Natural killer cell (primary cell): ENCODE data around the gene DUSP3. TPM values are rescaled to one million over a fixed set of nuclear protein-coding genes. Genes with fewer than 3 reads are reported as not detected.

ENCODE experiments used
- ATAC-seq, 3 donors: fragments of 150-1000 bp in 2 of 3; fragments of 200-7000 bp in 1 of 3; cut with Tn5 transposase; 1 replicate in 1 of 3; 2 replicates in 2 of 3; pipeline ENCODE4 v1.10.0; 2021; ENCODE audit warnings: mild to moderate bottlenecking in 2 of 3, moderate library complexity in 2 of 3
- DNase-seq, 2 donors: peaks; one replicate each; pipeline versions ENCODE4 v3.0.0 to v3.0.0-alpha.2; 2013 to 2021; ENCODE audit warnings: mixed read lengths in 1 of 2
- H3K27ac ChIP-seq: one replicate; pipeline ENCODE4 v1.5.1; 2013; ENCODE audit warnings: mild to moderate bottlenecking, low read length
- H3K27me3 ChIP-seq: one replicate; pipeline ENCODE4 v1.6.1; 2013; ENCODE audit warnings: low read length; ENCODE audit not compliant: control insufficient read depth, insufficient read depth
- H3K36me3 ChIP-seq: one replicate; pipeline ENCODE4 v1.6.1; 2013; ENCODE audit warnings: low read length; ENCODE audit not compliant: control insufficient read depth, insufficient read depth
- H3K4me1 ChIP-seq: one replicate; pipeline ENCODE4 v1.6.1; 2013; ENCODE audit warnings: low read length; ENCODE audit not compliant: control insufficient read depth, insufficient read depth
- H3K4me3 ChIP-seq: one replicate; pipeline ENCODE4 v1.5.1; 2013; ENCODE audit warnings: low read length
- H3K9me3 ChIP-seq: one replicate; pipeline ENCODE4 v1.6.1; 2013; ENCODE audit warnings: low read length; ENCODE audit not compliant: control insufficient read depth, insufficient read depth
- H3K27ac Mint-ChIP-seq, 2 donors: one replicate each; pipeline ENCODE4 v1.8.0; 2022; ENCODE audit warnings: mild to moderate bottlenecking in 2 of 2, mixed read lengths in 2 of 2, moderate library complexity in 1 of 2
- H3K27me3 Mint-ChIP-seq, 2 donors: one replicate each; pipeline ENCODE4 v1.8.0; 2022; ENCODE audit warnings: low read depth in 2 of 2, mixed read lengths in 2 of 2
- H3K36me3 Mint-ChIP-seq: one replicate; pipeline ENCODE4 v1.8.0; 2022; ENCODE audit warnings: mixed read lengths
- H3K4me1 Mint-ChIP-seq, 2 donors: one replicate each; pipeline ENCODE4 v1.8.0; 2022; ENCODE audit warnings: mixed read lengths in 2 of 2
- H3K4me3 Mint-ChIP-seq: one replicate; pipeline ENCODE4 v1.8.0; 2022; ENCODE audit warnings: mild to moderate bottlenecking, moderate library complexity, mixed read lengths
- H3K9me3 Mint-ChIP-seq, 2 donors: one replicate each; pipeline ENCODE4 v1.8.0; 2022; ENCODE audit warnings: mixed read lengths in 2 of 2
- WGBS: methylation state at CpG from one replicate; pipeline ENCODE4 v1.1.7; 2013; ENCODE audit warnings: missing lambda C conversion rate; ENCODE audit not compliant: insufficient coverage; 5-methylcytosine and 5-hydroxymethylcytosine counted together
- intact Hi-C: fragments of 100-400 bp; cut with micrococcal nuclease; formaldehyde crosslinking; loops from one replicate; pipeline ENCODE4 v1.14.2; 2022
- total RNA-seq, 4 donors: library from RNA; stranded (reverse); fragments of 120-200 nt in 1 of 4; gene quantifications; one replicate each; pipeline versions ENCODE4 v1.2.3 to v1.2.4, GENCODE V29; 2013 to 2022
- TF ChIP-seq, protein P1 (sequence below): fragments of 200-600 bp; IDR thresholded peaks from one replicate; pipeline ENCODE4 v1.8.0; 2022; ENCODE audit warnings: antibody characterized with exemption

DUSP3 gene
- total RNA-seq, 3 donors from 2014 or later (not counting 1 experiment from before 2014, with no cell fraction given) = 6.3 to 15.9 (median 12.9) TPM

DNA sequence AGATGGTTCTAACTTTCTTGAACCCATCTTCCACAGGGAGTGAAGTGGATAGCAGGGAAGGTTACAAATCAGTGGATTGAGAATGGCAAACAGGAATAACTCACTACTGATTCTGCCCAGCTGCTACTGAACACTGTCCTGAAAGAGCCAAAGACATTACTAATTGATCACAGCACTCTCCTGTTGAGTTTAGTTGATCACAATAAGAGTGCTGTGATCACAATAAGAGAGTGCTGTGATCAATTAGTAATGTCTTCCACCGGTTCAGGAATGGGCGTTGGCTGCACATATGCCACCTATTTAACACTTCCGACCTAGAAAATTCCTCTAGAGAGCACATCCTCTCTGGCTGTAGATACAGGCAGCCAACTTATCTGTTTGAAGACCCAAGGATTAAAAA lies 12.8 kb upstream of the DUSP3 start:
- Mint-ChIP-seq H3K27ac (no peak overlapping the region), H3K9me3 (no peaks in the 10 kb centered on the region), H3K27me3 (peaks cover 14 to 61% of the 10 kb centered on the region in 2 donors), H3K4me1 (no peaks in the 10 kb centered on the region), H3K4me3 (no peak overlapping the region), H3K36me3 (no peaks in the 10 kb centered on the region)
- DNase-seq (no peak), ATAC-seq (no peak)
- 60% methylated on average over 3 of the region's 3 CpGs for WGBS
- H3K4me3 ChIP-seq = no peak overlapping the region
- H3K27me3 ChIP-seq = peaks cover 2% of the 10 kb centered on the region
- H3K9me3 ChIP-seq = no peaks in the 10 kb centered on the region
- intact Hi-C loops = no loop called here
- no peak overlapping the region for H3K27ac ChIP-seq
- no peaks in the 10 kb centered on the region for H3K36me3 ChIP-seq
- no peaks in the 10 kb centered on the region for H3K4me1 ChIP-seq
- TF ChIP-seq, protein P1, sequence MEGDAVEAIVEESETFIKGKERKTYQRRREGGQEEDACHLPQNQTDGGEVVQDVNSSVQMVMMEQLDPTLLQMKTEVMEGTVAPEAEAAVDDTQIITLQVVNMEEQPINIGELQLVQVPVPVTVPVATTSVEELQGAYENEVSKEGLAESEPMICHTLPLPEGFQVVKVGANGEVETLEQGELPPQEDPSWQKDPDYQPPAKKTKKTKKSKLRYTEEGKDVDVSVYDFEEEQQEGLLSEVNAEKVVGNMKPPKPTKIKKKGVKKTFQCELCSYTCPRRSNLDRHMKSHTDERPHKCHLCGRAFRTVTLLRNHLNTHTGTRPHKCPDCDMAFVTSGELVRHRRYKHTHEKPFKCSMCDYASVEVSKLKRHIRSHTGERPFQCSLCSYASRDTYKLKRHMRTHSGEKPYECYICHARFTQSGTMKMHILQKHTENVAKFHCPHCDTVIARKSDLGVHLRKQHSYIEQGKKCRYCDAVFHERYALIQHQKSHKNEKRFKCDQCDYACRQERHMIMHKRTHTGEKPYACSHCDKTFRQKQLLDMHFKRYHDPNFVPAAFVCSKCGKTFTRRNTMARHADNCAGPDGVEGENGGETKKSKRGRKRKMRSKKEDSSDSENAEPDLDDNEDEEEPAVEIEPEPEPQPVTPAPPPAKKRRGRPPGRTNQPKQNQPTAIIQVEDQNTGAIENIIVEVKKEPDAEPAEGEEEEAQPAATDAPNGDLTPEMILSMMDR = no peak

DNA sequence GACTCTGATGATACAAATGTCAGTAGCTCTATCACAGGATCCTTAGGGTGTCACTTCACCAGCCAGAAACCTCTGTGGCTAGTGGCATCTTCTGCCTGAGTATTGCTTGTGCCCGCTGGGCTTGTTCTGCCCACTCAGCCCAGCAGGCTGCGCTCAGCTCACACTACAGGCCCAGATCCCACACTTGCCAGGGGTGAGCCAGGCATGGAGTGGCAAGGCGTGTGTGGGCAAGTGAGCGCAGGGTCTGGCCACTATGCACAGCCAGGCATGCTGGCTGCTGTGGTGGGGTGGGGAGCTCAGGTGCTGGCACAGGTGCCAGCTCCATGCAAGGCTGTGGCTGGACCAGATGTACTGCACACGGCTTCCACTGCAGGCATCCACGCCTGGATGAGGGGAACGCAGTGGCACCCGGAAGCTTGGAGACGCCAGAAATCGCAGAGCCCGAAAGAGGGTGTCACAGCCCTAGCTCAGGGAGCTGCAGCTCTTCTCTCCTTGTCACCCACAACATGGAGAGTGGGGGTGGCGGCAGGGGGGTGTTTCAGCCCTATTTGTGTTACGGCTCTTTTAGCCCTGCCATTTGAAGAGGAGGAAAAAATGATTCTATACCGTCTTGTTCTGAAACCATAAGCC lies 11.6 kb upstream of the DUSP3 start:
- no peak for DNase-seq
- intact Hi-C loops = no loop called here
- H3K4me3 Mint-ChIP-seq = no peak overlapping the region

GRCh38 chr17:43789482-43789881 lies 10.7 kb upstream of the DUSP3 start:
- H3K27ac ChIP-seq = no peak overlapping the region
- H3K4me1 Mint-ChIP-seq = no peaks in the 10 kb centered on the region
- WGBS = no CpG with 5 or more reads among the region's 1 CpG
- no peak overlapping the region for H3K4me3 Mint-ChIP-seq
- no peaks in the 10 kb centered on the region for H3K36me3 Mint-ChIP-seq
- H3K9me3 ChIP-seq = no peaks in the 10 kb centered on the region
- no peaks in the 10 kb centered on the region for H3K9me3 Mint-ChIP-seq
- H3K4me1 ChIP-seq = no peaks in the 10 kb centered on the region
- H3K27me3 Mint-ChIP-seq = peaks cover 12 to 41% of the 10 kb centered on the region in 2 donors
- DNase-seq = no peak
- H3K27ac Mint-ChIP-seq = no peak overlapping the region
- peaks cover 2% of the 10 kb centered on the region for H3K27me3 ChIP-seq
- ATAC-seq = no peak
- intact Hi-C loops = no loop called here
- TF ChIP-seq, protein P1 = no peak
- H3K36me3 ChIP-seq = no peaks in the 10 kb centered on the region
- no peak overlapping the region for H3K4me3 ChIP-seq

More for the DNA sequence above, 11.6 kb upstream of the DUSP3 start:
- Histone ChIP-seq H3K4me1 (no peaks in the 10 kb centered on the region), H3K36me3 (no peaks in the 10 kb centered on the region), H3K27ac (no peak overlapping the region), H3K27me3 (peaks cover 2% of the 10 kb centered on the region), H3K4me3 (no peak overlapping the region), H3K9me3 (no peaks in the 10 kb centered on the region)
- WGBS = 82% methylated on average over 14 of the region's 14 CpGs
- no peaks in the 10 kb centered on the region for H3K9me3 Mint-ChIP-seq
- TF ChIP-seq, protein P1 = no peak
- peaks cover 12 to 49% of the 10 kb centered on the region in 2 donors for H3K27me3 Mint-ChIP-seq
- H3K27ac Mint-ChIP-seq = no peak overlapping the region
- no peak for ATAC-seq
- H3K4me1 Mint-ChIP-seq = no peaks in the 10 kb centered on the region
- H3K36me3 Mint-ChIP-seq = no peaks in the 10 kb centered on the region

GRCh38 chr17:43788540-43788939 lies 9.8 kb upstream of the DUSP3 start:
- Histone ChIP-seq H3K9me3 (no peaks in the 10 kb centered on the region), H3K4me3 (no peak overlapping the region), H3K27me3 (peaks cover 2% of the 10 kb centered on the region), H3K4me1 (no peaks in the 10 kb centered on the region), H3K27ac (no peak overlapping the region), H3K36me3 (no peaks in the 10 kb centered on the region)
- H3K4me1 Mint-ChIP-seq = no peaks in the 10 kb centered on the region
- H3K27me3 Mint-ChIP-seq = peaks cover 16 to 41% of the 10 kb centered on the region in 2 donors
- intact Hi-C loops = no loop called here
- no peak overlapping the region for H3K4me3 Mint-ChIP-seq
- TF ChIP-seq, protein P1 = no peak
- DNase-seq (no peak), ATAC-seq (no peak)
- H3K36me3 Mint-ChIP-seq = no peaks in the 10 kb centered on the region
- H3K9me3 Mint-ChIP-seq = no peaks in the 10 kb centered on the region
- no peak overlapping the region for H3K27ac Mint-ChIP-seq
- 100% methylated on average over 4 of the region's 5 CpGs for WGBS
